Mammary epithelial cell (primary cell): ENCODE results near the gene PRICKLE2.

Source experiments
- CTCF ChIP-seq, 2 donors: IDR thresholded peaks in 1 of 2; conservative IDR thresholded peaks in 1 of 2; 2 replicates each; pipeline ENCODE4 v1.5.1; 2011 to 2012; ENCODE audit warnings: inconsistent platforms in 2 of 2, low read length in 2 of 2, mild to moderate bottlenecking in 2 of 2, control low read depth in 1 of 2, low read depth in 1 of 2; ENCODE audit not compliant: insufficient read depth in 1 of 2; ENCODE audit errors: extremely low read depth in 1 of 2
- EZH2 ChIP-seq: IDR thresholded peaks from 2 replicates; pipeline ENCODE4 v1.6.1; 2012; ENCODE audit warnings: low read length, inconsistent platforms, borderline replicate concordance

GRCh38 chr3:64147211-64147610 lies 78.1 kb downstream of the PRICKLE2 start:
- no peak for TF ChIP-seq EZH2
- no peak for TF ChIP-seq CTCF (conservative IDR thresholded peaks at IDR 0.05 in 1 of 2, IDR thresholded peaks at IDR 0.05 in 1 of 2; ENCODE audit: extremely low read depth in 1 of 2, insufficient read depth in 1 of 2, low read depth in 1 of 2, low read length in 2 of 2)
